Natural killer cell (primary cell): ENCODE results near the gene PDIA6. TPM values are rescaled to one million over a fixed set of nuclear protein-coding genes. Genes with fewer than 3 reads are reported as not detected.
A peak's percentile ranks its signal among the peaks of the same experiment; 100 is the strongest.
"Not testable (repeated sequence)": the region's sequence is repeated elsewhere in the genome, so short reads cannot be mapped to it uniquely, and the experiment has no call there.

Source experiments
- ATAC-seq, 3 donors: fragments of 150-1000 bp in 2 of 3; fragments of 200-7000 bp in 1 of 3; cut with Tn5 transposase; 1 replicate in 1 of 3; 2 replicates in 2 of 3; pipeline ENCODE4 v1.10.0; 2021; ENCODE audit warnings: mild to moderate bottlenecking in 2 of 3, moderate library complexity in 2 of 3
- DNase-seq, 2 donors: peaks; one replicate each; pipeline versions ENCODE4 v3.0.0 to v3.0.0-alpha.2; 2013 to 2021; ENCODE audit warnings: mixed read lengths in 1 of 2
- H3K27ac ChIP-seq: one replicate; pipeline ENCODE4 v1.5.1; 2013; ENCODE audit warnings: mild to moderate bottlenecking, low read length
- H3K27me3 ChIP-seq: one replicate; pipeline ENCODE4 v1.6.1; 2013; ENCODE audit warnings: low read length; ENCODE audit not compliant: control insufficient read depth, insufficient read depth
- H3K36me3 ChIP-seq: one replicate; pipeline ENCODE4 v1.6.1; 2013; ENCODE audit warnings: low read length; ENCODE audit not compliant: control insufficient read depth, insufficient read depth
- H3K4me1 ChIP-seq: one replicate; pipeline ENCODE4 v1.6.1; 2013; ENCODE audit warnings: low read length; ENCODE audit not compliant: control insufficient read depth, insufficient read depth
- H3K4me3 ChIP-seq: one replicate; pipeline ENCODE4 v1.5.1; 2013; ENCODE audit warnings: low read length
- H3K9me3 ChIP-seq: one replicate; pipeline ENCODE4 v1.6.1; 2013; ENCODE audit warnings: low read length; ENCODE audit not compliant: control insufficient read depth, insufficient read depth
- H3K27ac Mint-ChIP-seq, 2 donors: one replicate each; pipeline ENCODE4 v1.8.0; 2022; ENCODE audit warnings: mild to moderate bottlenecking in 2 of 2, mixed read lengths in 2 of 2, moderate library complexity in 1 of 2
- H3K27me3 Mint-ChIP-seq, 2 donors: one replicate each; pipeline ENCODE4 v1.8.0; 2022; ENCODE audit warnings: low read depth in 2 of 2, mixed read lengths in 2 of 2
- H3K36me3 Mint-ChIP-seq: one replicate; pipeline ENCODE4 v1.8.0; 2022; ENCODE audit warnings: mixed read lengths
- H3K4me1 Mint-ChIP-seq, 2 donors: one replicate each; pipeline ENCODE4 v1.8.0; 2022; ENCODE audit warnings: mixed read lengths in 2 of 2
- H3K4me3 Mint-ChIP-seq: one replicate; pipeline ENCODE4 v1.8.0; 2022; ENCODE audit warnings: mild to moderate bottlenecking, moderate library complexity, mixed read lengths
- H3K9me3 Mint-ChIP-seq, 2 donors: one replicate each; pipeline ENCODE4 v1.8.0; 2022; ENCODE audit warnings: mixed read lengths in 2 of 2
- CTCF ChIP-seq: fragments of 200-600 bp; IDR thresholded peaks from one replicate; pipeline ENCODE4 v1.8.0; 2022; ENCODE audit warnings: antibody characterized with exemption
- WGBS: methylation state at CpG from one replicate; pipeline ENCODE4 v1.1.7; 2013; ENCODE audit warnings: missing lambda C conversion rate; ENCODE audit not compliant: insufficient coverage; 5-methylcytosine and 5-hydroxymethylcytosine counted together
- intact Hi-C: fragments of 100-400 bp; cut with micrococcal nuclease; formaldehyde crosslinking; loops from one replicate; pipeline ENCODE4 v1.14.2; 2022
- total RNA-seq, 4 donors: library from RNA; stranded (reverse); fragments of 120-200 nt in 1 of 4; gene quantifications; one replicate each; pipeline versions ENCODE4 v1.2.3 to v1.2.4, GENCODE V29; 2013 to 2022

The PDIA6 gene
- total RNA-seq, 3 donors from 2014 or later (not counting 1 experiment from before 2014, with no cell fraction given) = 57.4 to 81.2 (median 58.7) TPM

DNA sequence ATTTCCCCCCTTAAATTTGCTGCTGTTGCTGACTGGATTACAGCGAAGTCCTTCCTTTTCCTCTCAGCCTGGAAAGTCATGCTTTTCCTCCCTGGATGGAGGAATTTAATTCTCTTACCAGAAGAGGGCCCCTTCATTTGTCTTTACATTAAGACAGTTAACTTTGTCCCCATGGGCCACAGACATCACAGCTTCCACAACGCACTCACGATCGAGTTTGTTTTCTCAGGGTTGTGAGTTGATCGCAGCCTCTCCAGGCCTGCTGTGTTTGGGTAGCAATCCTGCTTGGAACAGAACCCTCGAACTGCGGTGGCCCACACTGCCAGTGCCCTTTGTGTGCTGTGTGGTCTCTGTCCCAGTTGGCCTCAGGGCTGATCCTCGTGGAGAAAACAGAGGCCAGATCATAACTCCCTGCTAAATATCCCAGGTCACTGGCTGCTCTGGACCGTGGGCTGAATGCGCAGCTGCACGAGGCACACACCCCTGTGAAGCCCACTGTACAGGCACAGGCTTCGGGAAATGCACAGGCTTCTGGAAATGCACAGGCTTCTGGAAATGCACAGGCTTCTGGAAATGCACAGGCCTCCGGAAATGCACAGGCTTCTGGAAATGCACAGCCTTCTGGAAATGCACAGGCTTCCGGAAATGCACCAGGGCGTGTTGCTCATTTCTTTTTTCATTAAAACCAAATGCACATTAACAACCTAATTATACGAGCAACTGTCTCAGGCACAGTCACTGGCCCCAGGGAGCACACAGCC lies 2.2 kb upstream of the PDIA6 start:
- intact Hi-C loops = no loop called here

DNA sequence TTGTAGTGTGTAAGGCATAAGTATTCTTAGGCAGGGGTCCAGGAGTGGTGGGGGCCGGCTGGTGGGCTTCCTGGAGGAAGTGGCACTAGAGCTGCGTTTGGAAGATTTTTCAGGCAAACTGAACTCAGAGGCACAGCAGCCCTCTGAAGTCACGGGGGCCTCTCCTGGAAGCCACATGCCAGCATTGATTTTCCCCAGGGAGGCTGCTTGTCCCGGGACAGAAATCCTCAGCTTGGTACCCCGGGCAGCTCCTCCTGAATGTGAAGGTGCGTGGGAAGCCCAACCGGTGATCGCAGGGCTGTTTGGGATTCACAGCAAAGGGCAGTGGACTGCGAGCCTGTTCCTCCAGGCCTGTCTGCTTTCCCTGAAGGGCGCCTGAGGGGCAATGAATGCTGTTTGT lies 1.6 kb upstream of the PDIA6 start:
- WGBS = 86% methylated on average over 10 of the region's 10 CpGs
- DNase-seq (no peak), ATAC-seq (no peak)
- Mint-ChIP-seq H3K9me3 (no peaks in the 10 kb centered on the region), H3K36me3 (no peaks in the 10 kb centered on the region), H3K4me3 (peak overlapping the region; percentile 57), H3K4me1 (peaks cover 21 to 28% of the 10 kb centered on the region in 2 donors), H3K27me3 (peaks cover 5 to 11% of the 10 kb centered on the region in 2 donors), H3K27ac (no peak overlapping the region)
- TF ChIP-seq CTCF = no peak
- Histone ChIP-seq H3K4me1 (peaks cover 19% of the 10 kb centered on the region), H3K36me3 (no peaks in the 10 kb centered on the region), H3K9me3 (no peaks in the 10 kb centered on the region), H3K27ac (no peak overlapping the region), H3K27me3 (no peaks in the 10 kb centered on the region), H3K4me3 (no peak overlapping the region)
- intact Hi-C loops = no loop called here

More for the DNA sequence above, 2.2 kb upstream of the PDIA6 start:
- TF ChIP-seq CTCF = no peak
- WGBS = 94% methylated on average over 16 of the region's 16 CpGs
- Histone ChIP-seq H3K27ac (no peak overlapping the region), H3K36me3 (no peaks in the 10 kb centered on the region), H3K4me3 (no peak overlapping the region), H3K4me1 (peaks cover 19% of the 10 kb centered on the region), H3K9me3 (no peaks in the 10 kb centered on the region), H3K27me3 (no peaks in the 10 kb centered on the region)
- H3K27me3 Mint-ChIP-seq = peaks cover 9 to 14% of the 10 kb centered on the region in 2 donors
- H3K9me3 Mint-ChIP-seq = no peaks in the 10 kb centered on the region
- peak overlapping the region; percentile 64 for H3K4me3 Mint-ChIP-seq
- H3K27ac Mint-ChIP-seq = no peak overlapping the region
- peaks cover 20 to 26% of the 10 kb centered on the region in 2 donors for H3K4me1 Mint-ChIP-seq
- H3K36me3 Mint-ChIP-seq = no peaks in the 10 kb centered on the region
- DNase-seq (no peak), ATAC-seq (no peak)

GRCh38 chr2:10813163-10814138 lies 866 bp upstream of the PDIA6 start:
- peak overlapping the region; percentile 1 for H3K27ac ChIP-seq
- H3K36me3 ChIP-seq, H3K27me3 ChIP-seq, ATAC-seq, H3K9me3 Mint-ChIP-seq, H3K36me3 Mint-ChIP-seq, H3K27me3 Mint-ChIP-seq, intact Hi-C loops, DNase-seq, H3K9me3 ChIP-seq: not testable (repeated sequence)
- H3K4me3 ChIP-seq = peak overlapping the region; percentile 44
- Mint-ChIP-seq H3K4me1 (peaks cover 22 to 29% of the 10 kb centered on the region in 2 donors), H3K27ac (peak overlapping the region; percentile 26 to 82), H3K4me3 (peak overlapping the region; percentile 81)
- H3K4me1 ChIP-seq = peaks cover 22% of the 10 kb centered on the region
- 55% methylated on average over 35 of the region's 37 CpGs for WGBS

DNA sequence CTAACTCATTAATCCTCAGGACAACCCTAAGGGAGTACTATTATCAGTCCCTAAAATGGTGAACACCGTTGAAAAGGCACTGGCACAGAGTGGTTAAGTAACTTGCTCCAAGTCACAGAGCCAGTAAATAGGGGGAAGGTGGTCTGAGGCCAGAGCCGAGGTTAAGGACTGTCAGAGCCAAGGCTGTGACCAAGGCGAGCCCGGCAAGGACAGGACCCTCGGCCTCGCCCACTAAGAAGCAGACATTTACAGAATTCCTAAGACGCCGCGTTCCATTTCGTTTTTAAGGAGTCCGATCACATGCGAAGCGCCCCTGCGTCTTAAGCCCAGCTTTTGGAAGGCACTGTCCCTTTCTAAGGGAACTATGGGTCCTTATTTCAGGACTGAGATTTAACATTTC lies 1.1 kb downstream of the PDIA6 start:
- Histone ChIP-seq H3K27ac (peak overlapping the region; percentile 45), H3K36me3 (peaks cover 2% of the 10 kb centered on the region), H3K9me3 (no peaks in the 10 kb centered on the region), H3K4me3 (peak overlapping the region; percentile 58), H3K27me3 (no peaks in the 10 kb centered on the region), H3K4me1 (peaks cover 26% of the 10 kb centered on the region)
- Mint-ChIP-seq H3K36me3 (no peaks in the 10 kb centered on the region), H3K9me3 (no peaks in the 10 kb centered on the region), H3K4me3 (peak overlapping the region; percentile 91), H3K27me3 (peaks cover 0 to 2% of the 10 kb centered on the region in 2 donors), H3K27ac (peak overlapping the region; percentile 69 to 82), H3K4me1 (peaks cover 35 to 44% of the 10 kb centered on the region in 2 donors)
- ATAC-seq (no peak), DNase-seq (no peak)
- intact Hi-C loops = no loop called here
- 23% methylated on average over 14 of the region's 14 CpGs for WGBS
- no peak for TF ChIP-seq CTCF
